ENCODE results near the gene LIX1. TPM values are rescaled to one million over a fixed set of nuclear protein-coding genes. Genes with fewer than 3 reads are reported as not detected.
"Not testable (repeated sequence)": the region's sequence is repeated elsewhere in the genome, so short reads cannot be mapped to it uniquely, and the experiment has no call there.

The LIX1 gene
- total RNA-seq, 1 donor from 2014 or later = not detected

GRCh38 chr5:97096191-97096590 is 46.2 kb downstream of the LIX1 start:
- H3K4me3 Mint-ChIP-seq (ENCODE audit: low read depth) = no peak overlapping the region

GRCh38 chr5:97095318-97095732 is 47.1 kb downstream of the LIX1 start:
- DNase-seq (ENCODE audit: low spot score) = no peak
- peak overlapping the region; percentile 56 for H3K27ac Mint-ChIP-seq
- H3K27me3 Mint-ChIP-seq (ENCODE audit: low read depth) = peaks cover 37% of the 10 kb centered on the region
- no peak overlapping the region for H3K4me3 Mint-ChIP-seq (ENCODE audit: low read depth)
- H3K4me1 Mint-ChIP-seq (ENCODE audit: low read depth) = peaks cover 22% of the 10 kb centered on the region
- H3K9me3 Mint-ChIP-seq = no peaks in the 10 kb centered on the region
- no peaks in the 10 kb centered on the region for H3K36me3 Mint-ChIP-seq (ENCODE audit: low read depth)
- intact Hi-C loops (cut with micrococcal nuclease) = loop anchor here (1.0 to 2.0 kb wide), 8 partner anchors 39 to 558 kb away; partner anchors contain the start of gene CAST

More at GRCh38 chr5:97096191-97096590, 46.2 kb downstream of the LIX1 start:
- Mint-ChIP-seq H3K4me1 (ENCODE audit: low read depth) (peaks cover 22% of the 10 kb centered on the region), H3K9me3 (no peaks in the 10 kb centered on the region), H3K36me3 (ENCODE audit: low read depth) (no peaks in the 10 kb centered on the region), H3K27me3 (ENCODE audit: low read depth) (peaks cover 33% of the 10 kb centered on the region), H3K27ac (no peak overlapping the region)
- no peak for DNase-seq (ENCODE audit: low spot score)
- intact Hi-C loops (cut with micrococcal nuclease) = no loop called here

- Mint-ChIP-seq H3K9me3 (no peaks in the 10 kb centered on the region), H3K27ac (peak overlapping the region; percentile 56), H3K4me3 (ENCODE audit: low read depth) (no peak overlapping the region), H3K36me3 (ENCODE audit: low read depth) (no peaks in the 10 kb centered on the region), H3K4me1 (ENCODE audit: low read depth) (peaks cover 22% of the 10 kb centered on the region), H3K27me3 (ENCODE audit: low read depth) (peaks cover 37% of the 10 kb centered on the region)
- intact Hi-C loops (cut with micrococcal nuclease) = loop anchor here (1.0 to 2.0 kb wide), 8 partner anchors 40 to 557 kb away; partner anchors contain the start of gene CAST
- peak; percentile 41 for DNase-seq (ENCODE audit: low spot score)
Measured at GRCh38 chr5:97094579-97095317, 47.7 kb downstream of the LIX1 start.

- H3K9me3 Mint-ChIP-seq = no peaks in the 10 kb centered on the region
- DNase-seq (ENCODE audit: low spot score) = no peak
- H3K27me3 Mint-ChIP-seq (ENCODE audit: low read depth) = peaks cover 38% of the 10 kb centered on the region
- no peak overlapping the region for H3K4me3 Mint-ChIP-seq (ENCODE audit: low read depth)
- H3K36me3 Mint-ChIP-seq (ENCODE audit: low read depth) = no peaks in the 10 kb centered on the region
- intact Hi-C loops (cut with micrococcal nuclease) = no loop called here
- H3K27ac Mint-ChIP-seq = no peak overlapping the region
- peaks cover 22% of the 10 kb centered on the region for H3K4me1 Mint-ChIP-seq (ENCODE audit: low read depth)
Measured at GRCh38 chr5:97093193-97093592, 49.2 kb downstream of the LIX1 start.

- Mint-ChIP-seq H3K4me3 (ENCODE audit: low read depth) (no peak overlapping the region), H3K36me3 (ENCODE audit: low read depth) (no peaks in the 10 kb centered on the region), H3K4me1 (ENCODE audit: low read depth) (peaks cover 15% of the 10 kb centered on the region), H3K27me3 (ENCODE audit: low read depth) (peaks cover 37% of the 10 kb centered on the region), H3K9me3 (no peaks in the 10 kb centered on the region), H3K27ac (no peak overlapping the region)
- intact Hi-C loops (cut with micrococcal nuclease) = no loop called here
- no peak for DNase-seq (ENCODE audit: low spot score)
Measured at GRCh38 chr5:97090944-97091343, 51.5 kb downstream of the LIX1 start.

- no peak overlapping the region for H3K27ac Mint-ChIP-seq
- H3K9me3 Mint-ChIP-seq = peaks cover 6% of the 10 kb centered on the region
- no peaks in the 10 kb centered on the region for H3K4me1 Mint-ChIP-seq (ENCODE audit: low read depth)
- no peaks in the 10 kb centered on the region for H3K36me3 Mint-ChIP-seq (ENCODE audit: low read depth)
- peaks cover 37% of the 10 kb centered on the region for H3K27me3 Mint-ChIP-seq (ENCODE audit: low read depth)
- H3K4me3 Mint-ChIP-seq (ENCODE audit: low read depth) = no peak overlapping the region
- intact Hi-C loops (cut with micrococcal nuclease) = no loop called here
- no peak for DNase-seq (ENCODE audit: low spot score)
Measured at GRCh38 chr5:97089149-97089801, 53.1 kb downstream of the LIX1 start.

- H3K9me3 Mint-ChIP-seq = peaks cover 6% of the 10 kb centered on the region
- peaks cover 40% of the 10 kb centered on the region for H3K27me3 Mint-ChIP-seq (ENCODE audit: low read depth)
- no peak overlapping the region for H3K4me3 Mint-ChIP-seq (ENCODE audit: low read depth)
- no peaks in the 10 kb centered on the region for H3K4me1 Mint-ChIP-seq (ENCODE audit: low read depth)
- intact Hi-C loops (cut with micrococcal nuclease) = no loop called here
- no peak overlapping the region for H3K27ac Mint-ChIP-seq
- no peaks in the 10 kb centered on the region for H3K36me3 Mint-ChIP-seq (ENCODE audit: low read depth)
- no peak for DNase-seq (ENCODE audit: low spot score)
Measured at GRCh38 chr5:97088774-97089148, 53.6 kb downstream of the LIX1 start.

GRCh38 chr5:97087138-97087537 is 55.3 kb downstream of the LIX1 start:
- intact Hi-C loops (cut with micrococcal nuclease) = no loop called here
- H3K27me3 Mint-ChIP-seq (ENCODE audit: low read depth) = peaks cover 35% of the 10 kb centered on the region
- DNase-seq (ENCODE audit: low spot score) = no peak
- peaks cover 2% of the 10 kb centered on the region for H3K4me1 Mint-ChIP-seq (ENCODE audit: low read depth)
- H3K9me3 Mint-ChIP-seq = peaks cover 6% of the 10 kb centered on the region
- H3K27ac Mint-ChIP-seq = no peak overlapping the region
- H3K4me3 Mint-ChIP-seq (ENCODE audit: low read depth) = no peak overlapping the region
- H3K36me3 Mint-ChIP-seq (ENCODE audit: low read depth) = no peaks in the 10 kb centered on the region

- Mint-ChIP-seq H3K9me3 (peaks cover 6% of the 10 kb centered on the region), H3K27me3 (ENCODE audit: low read depth) (peaks cover 26% of the 10 kb centered on the region), H3K36me3 (ENCODE audit: low read depth) (no peaks in the 10 kb centered on the region), H3K4me3 (ENCODE audit: low read depth) (no peak overlapping the region), H3K4me1 (ENCODE audit: low read depth) (peaks cover 8% of the 10 kb centered on the region), H3K27ac (no peak overlapping the region)
- no peak for DNase-seq (ENCODE audit: low spot score)
- intact Hi-C loops (cut with micrococcal nuclease) = no loop called here
Measured at GRCh38 chr5:97085459-97086181, 56.8 kb downstream of the LIX1 start.

- not testable (repeated sequence) for H3K4me1 Mint-ChIP-seq (ENCODE audit: low read depth); H3K9me3 Mint-ChIP-seq
Measured at GRCh38 chr5:97084782-97085458, 57.5 kb downstream of the LIX1 start.

GRCh38 chr5:97078958-97079743 is 63.3 kb downstream of the LIX1 start:
- no peaks in the 10 kb centered on the region for H3K9me3 Mint-ChIP-seq
- intact Hi-C loops (cut with micrococcal nuclease) = no loop called here
- no peaks in the 10 kb centered on the region for H3K36me3 Mint-ChIP-seq (ENCODE audit: low read depth)
- H3K27me3 Mint-ChIP-seq (ENCODE audit: low read depth) = peaks cover 8% of the 10 kb centered on the region
- H3K4me3 Mint-ChIP-seq (ENCODE audit: low read depth) = no peak overlapping the region
- no peak for DNase-seq (ENCODE audit: low spot score)
- peaks cover 15% of the 10 kb centered on the region for H3K4me1 Mint-ChIP-seq (ENCODE audit: low read depth)
- no peak overlapping the region for H3K27ac Mint-ChIP-seq

More at GRCh38 chr5:97084782-97085458, 57.5 kb downstream of the LIX1 start:
- H3K27ac Mint-ChIP-seq; intact Hi-C loops (cut with micrococcal nuclease); H3K4me3 Mint-ChIP-seq (ENCODE audit: low read depth); DNase-seq (ENCODE audit: low spot score); H3K36me3 Mint-ChIP-seq (ENCODE audit: low read depth): not testable (repeated sequence)
- H3K27me3 Mint-ChIP-seq (ENCODE audit: low read depth) = peaks cover 21% of the 10 kb centered on the region

GRCh38 chr5:97077246-97077645 is 65.2 kb downstream of the LIX1 start:
- no peaks in the 10 kb centered on the region for H3K36me3 Mint-ChIP-seq (ENCODE audit: low read depth)
- intact Hi-C loops (cut with micrococcal nuclease) = no loop called here
- DNase-seq (ENCODE audit: low spot score) = no peak
- no peak overlapping the region for H3K27ac Mint-ChIP-seq
- no peaks in the 10 kb centered on the region for H3K9me3 Mint-ChIP-seq
- no peak overlapping the region for H3K4me3 Mint-ChIP-seq (ENCODE audit: low read depth)
- peaks cover 16% of the 10 kb centered on the region for H3K4me1 Mint-ChIP-seq (ENCODE audit: low read depth)
- H3K27me3 Mint-ChIP-seq (ENCODE audit: low read depth) = peaks cover 6% of the 10 kb centered on the region
